H1 (cell line): ENCODE results near the gene ACTR6. TPM values are rescaled to one million over a fixed set of nuclear protein-coding genes. Genes with fewer than 3 reads are reported as not detected.

Experiments used
- FOSL1 ChIP-seq: IDR thresholded peaks from 2 replicates; pipeline ENCODE4 v1.6.1; 2011; ENCODE audit warnings: mild to moderate bottlenecking, low read depth, low read length, moderate library complexity; ENCODE audit not compliant: insufficient read depth
- GABPA ChIP-seq: IDR thresholded peaks from 2 replicates; pipeline ENCODE4 v1.6.1; 2011; ENCODE audit warnings: mild to moderate bottlenecking, low read length, moderate library complexity, borderline replicate concordance; ENCODE audit not compliant: insufficient read depth
- GTF2F1 ChIP-seq: IDR thresholded peaks from 2 replicates; pipeline ENCODE4 v1.6.1; 2012; ENCODE audit warnings: low read depth, low read length, improper control_type of control experiment, borderline replicate concordance
- HDAC6 ChIP-seq: IDR thresholded peaks from one replicate; pipeline ENCODE4 v1.7.1; 2012; ENCODE audit warnings: low read depth, mild to moderate bottlenecking, inconsistent platforms, low read length, moderate library complexity
- POU5F1 ChIP-seq: IDR thresholded peaks from 2 replicates; pipeline ENCODE4 v1.6.1; 2011; ENCODE audit warnings: low read depth, mild to moderate bottlenecking, low read length, moderate library complexity
- SP1 ChIP-seq: IDR thresholded peaks from 2 replicates; pipeline ENCODE4 v1.6.1; 2011; ENCODE audit warnings: low read depth, low read length
- SRF ChIP-seq: IDR thresholded peaks from 2 replicates; pipeline ENCODE4 v1.6.1; 2011; ENCODE audit warnings: mild to moderate bottlenecking, low read depth, low read length, moderate library complexity
- TBP ChIP-seq: IDR thresholded peaks from 2 replicates; pipeline ENCODE4 v1.6.1; 2011; ENCODE audit warnings: low read depth, low read length, improper control_type of control experiment
- polyA plus RNA-seq, 7 experiments: library from polyadenylated mRNA; depleted of rRNA in 3 of 7; stranded (reverse) in 5 of 7; unstranded in 2 of 7; fragments of >200 nt in 5 of 7; fragments of 200-250 nt in 2 of 7; gene quantifications; 1 replicate in 5 of 7; 2 replicates in 1 of 7; 4 replicates in 1 of 7; pipeline versions ENCODE4 v1.2.1 to v1.2.3, GENCODE V29; 2011 to 2013; ENCODE audit warnings: missing spikeins in 2 of 7, mixed read lengths in 2 of 7
- total RNA-seq: library from RNA; stranded (reverse); fragmentation: NEBNext Ultra II Directional; extraction: Animal tissue kit (Norgen Biotek cat#: 25700); gene quantifications from 2 replicates; pipeline ENCODE4 v1.2.1, GENCODE V29; 2021
- TF ChIP-seq, protein P1 (sequence below): IDR thresholded peaks from 2 replicates; pipeline ENCODE4 v1.6.1; 2012; ENCODE audit warnings: inconsistent platforms
- TF ChIP-seq, protein P2 (sequence below): IDR thresholded peaks from 2 replicates; pipeline ENCODE4 v1.6.1; 2012; ENCODE audit warnings: inconsistent platforms

The ACTR6 gene
- total and polyA plus RNA-seq, 2 of the 8 experiments (the other 6 are each of a cell fraction or from before 2014, with no cell fraction given) = 10.2 to 36.8 TPM

DNA sequence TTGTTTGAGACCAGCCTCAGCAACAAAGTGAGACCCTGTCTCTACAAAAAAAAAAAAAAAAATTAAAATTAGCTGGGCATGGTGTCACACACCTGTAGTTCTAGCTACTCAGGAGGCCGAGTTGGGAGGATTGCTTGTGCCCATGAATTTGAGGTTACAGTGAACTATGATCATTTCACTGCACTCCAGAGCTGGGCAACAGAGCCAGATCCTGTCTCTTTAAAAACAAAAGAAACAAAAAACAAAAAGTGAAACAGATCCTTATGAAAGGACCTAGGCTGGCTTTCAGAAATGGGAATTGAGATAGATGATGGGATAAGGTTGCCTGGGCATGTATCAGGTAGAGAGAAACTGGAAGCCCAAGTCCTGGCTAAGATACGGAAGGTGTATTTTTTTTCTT is 13.9 kb downstream of the ACTR6 start (continued):
- TF ChIP-seq, protein P1, sequence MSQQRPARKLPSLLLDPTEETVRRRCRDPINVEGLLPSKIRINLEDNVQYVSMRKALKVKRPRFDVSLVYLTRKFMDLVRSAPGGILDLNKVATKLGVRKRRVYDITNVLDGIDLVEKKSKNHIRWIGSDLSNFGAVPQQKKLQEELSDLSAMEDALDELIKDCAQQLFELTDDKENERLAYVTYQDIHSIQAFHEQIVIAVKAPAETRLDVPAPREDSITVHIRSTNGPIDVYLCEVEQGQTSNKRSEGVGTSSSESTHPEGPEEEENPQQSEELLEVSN = no peak
- no peak for TF ChIP-seq FOSL1
- TF ChIP-seq, protein P2, sequence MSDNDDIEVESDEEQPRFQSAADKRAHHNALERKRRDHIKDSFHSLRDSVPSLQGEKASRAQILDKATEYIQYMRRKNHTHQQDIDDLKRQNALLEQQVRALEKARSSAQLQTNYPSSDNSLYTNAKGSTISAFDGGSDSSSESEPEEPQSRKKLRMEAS = no peak
- no peak for TF ChIP-seq SP1
- TF ChIP-seq SRF = no peak
- TF ChIP-seq HDAC6 = no peak
- TF ChIP-seq GABPA = no peak
- no peak for TF ChIP-seq TBP
- TF ChIP-seq GTF2F1 = no peak
- TF ChIP-seq POU5F1 = no peak
- TF ChIP-seq, all 59 proteins: peak for 0
